ENCODE results near the gene CDHR5. TPM values are rescaled to one million over a fixed set of nuclear protein-coding genes. Genes with fewer than 3 reads are reported as not detected.

CDHR5 gene
- total RNA-seq: not detected

DNA sequence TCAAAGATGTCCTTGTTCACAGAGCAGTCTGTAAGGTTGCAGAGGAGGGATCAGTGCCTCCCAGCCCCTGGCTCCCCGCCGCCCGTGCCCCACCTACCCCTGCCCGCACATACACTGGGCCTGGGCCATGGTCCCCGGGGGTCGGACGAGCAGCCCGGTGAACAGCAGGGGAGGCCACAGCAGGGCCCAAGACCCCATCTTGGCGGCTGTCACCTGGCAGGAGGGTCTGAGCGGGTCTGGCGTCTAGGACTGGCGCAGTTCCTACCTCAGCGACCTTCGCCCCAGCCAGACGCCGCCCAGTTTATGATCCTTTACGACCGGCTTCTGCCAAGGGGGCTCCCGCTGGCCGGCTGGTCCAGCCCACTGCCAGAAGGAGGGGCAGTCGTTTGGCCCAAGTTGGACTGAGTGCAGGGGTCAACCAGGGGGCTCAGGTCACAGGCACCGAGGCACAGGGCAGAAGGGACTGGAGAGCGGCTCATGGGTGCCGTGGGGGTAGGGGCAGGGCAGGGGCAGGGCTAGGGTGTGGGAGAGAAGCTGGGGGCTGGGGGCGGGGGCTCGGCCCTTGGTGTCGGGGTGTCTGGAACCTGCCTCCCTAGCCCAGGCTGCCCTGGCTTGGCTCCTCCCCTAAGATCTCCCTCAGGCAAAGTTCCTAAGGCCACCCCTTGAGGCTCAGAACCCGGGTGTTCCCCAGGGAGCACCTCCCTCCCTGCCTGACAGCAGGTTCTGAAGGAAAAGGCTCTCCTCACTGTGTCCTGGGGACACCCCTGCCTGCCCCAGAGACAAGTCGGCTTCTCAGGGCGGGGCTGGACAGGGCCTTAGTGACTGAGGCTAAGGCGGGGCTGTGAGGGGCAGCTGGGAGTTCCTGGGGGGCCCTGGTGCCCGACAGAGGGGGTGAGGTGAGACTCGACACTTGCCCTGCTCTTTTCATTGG lies at the start of gene CDHR5:
CDHR5 (minus strand) TSS at position 251 of the 931 bp plus-strand sequence; CDS start at position 198, 53 bp downstream.
- DNase-seq (ENCODE audit: low spot score): no peak
- no peak for TF ChIP-seq CTCF (IDR thresholded peaks at IDR 0.05)
- no peak for ATAC-seq (ENCODE audit: low FRiP score)

GRCh38 chr11:674406-674805 lies 49.7 kb upstream of the CDHR5 start:
- no peak for DNase-seq (ENCODE audit: low spot score)
- ATAC-seq (ENCODE audit: low FRiP score): no peak
- no peak for TF ChIP-seq CTCF (IDR thresholded peaks at IDR 0.05)

DNA sequence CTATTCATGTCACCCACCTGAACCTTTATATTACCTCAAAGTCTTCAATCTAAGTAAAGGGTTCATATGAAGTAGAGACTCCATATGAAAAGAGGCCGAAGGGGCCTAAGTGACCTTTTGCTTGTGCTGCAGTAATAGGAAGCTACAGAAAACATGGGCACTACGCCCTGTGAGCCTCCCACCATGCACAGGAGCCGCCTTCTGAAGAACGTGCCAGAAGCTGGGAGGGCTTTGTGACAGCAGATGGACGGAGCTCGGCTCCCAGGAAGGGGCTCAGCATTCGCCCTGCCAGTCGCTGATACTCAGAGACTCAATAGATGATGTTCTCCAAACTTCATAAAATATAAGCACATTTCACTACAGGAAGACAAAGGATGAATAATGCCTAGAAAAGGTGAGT lies 49.1 kb upstream of the CDHR5 start:
- DNase-seq (ENCODE audit: low spot score) (no peak), ATAC-seq (ENCODE audit: low FRiP score) (no peak)
- no peak for TF ChIP-seq CTCF (IDR thresholded peaks at IDR 0.05)

GRCh38 chr11:665704-666281 lies 41.0 kb upstream of the CDHR5 start:
- ATAC-seq (ENCODE audit: low FRiP score) (peak; percentile 26), DNase-seq (ENCODE audit: low spot score) (no peak)
- TF ChIP-seq CTCF (IDR thresholded peaks at IDR 0.05): no peak

DNA sequence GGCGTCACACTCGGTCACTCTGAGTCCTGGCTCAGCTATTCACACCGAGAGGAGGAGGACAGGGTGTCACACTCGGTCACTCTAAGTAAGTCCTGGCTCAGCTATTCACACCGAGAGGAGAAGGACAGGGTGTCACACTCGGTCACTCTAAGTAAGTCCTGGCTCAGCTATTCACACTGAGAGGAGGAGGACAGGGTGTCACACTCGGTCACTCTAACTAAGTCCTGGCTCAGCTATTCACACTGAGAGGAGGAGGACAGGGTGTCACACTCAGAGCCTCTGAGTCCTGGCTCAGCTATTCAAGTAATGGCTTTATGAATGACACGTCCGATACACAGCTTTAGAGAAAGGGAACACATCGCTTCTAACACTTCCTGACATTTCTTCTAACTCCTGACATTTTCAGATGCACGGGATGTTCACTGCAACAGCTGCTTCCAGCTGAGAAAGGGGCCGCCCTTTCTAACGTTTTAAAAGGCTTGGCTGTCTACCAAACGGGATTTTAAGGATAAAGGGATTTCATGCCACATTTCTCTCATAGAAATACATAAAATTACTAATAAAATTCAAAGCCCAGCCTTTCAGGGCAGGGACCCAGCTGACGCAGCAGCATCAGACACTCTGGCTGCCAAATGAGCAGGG lies 40.4 kb upstream of the CDHR5 start:
- TF ChIP-seq CTCF (IDR thresholded peaks at IDR 0.05): no peak
- ATAC-seq (ENCODE audit: low FRiP score): no peak
- no peak for DNase-seq (ENCODE audit: low spot score)

GRCh38 chr11:662689-663274 lies 38.0 kb upstream of the CDHR5 start:
- TF ChIP-seq CTCF (IDR thresholded peaks at IDR 0.05): peak in 1 of 3 donors; percentile 27
- DNase-seq (ENCODE audit: low spot score) (peak; percentile 60), ATAC-seq (ENCODE audit: low FRiP score) (peak; percentile 31)
